GM12874 (cell line): ENCODE results near the gene KLHL21.

ENCODE experiments used
- CTCF ChIP-seq: IDR thresholded peaks from 2 replicates; pipeline ENCODE4 v1.5.1; 2011; ENCODE audit warnings: low read depth, mild to moderate bottlenecking, control low read depth, low read length, moderate library complexity; ENCODE audit not compliant: insufficient read depth

Gene KLHL21

DNA sequence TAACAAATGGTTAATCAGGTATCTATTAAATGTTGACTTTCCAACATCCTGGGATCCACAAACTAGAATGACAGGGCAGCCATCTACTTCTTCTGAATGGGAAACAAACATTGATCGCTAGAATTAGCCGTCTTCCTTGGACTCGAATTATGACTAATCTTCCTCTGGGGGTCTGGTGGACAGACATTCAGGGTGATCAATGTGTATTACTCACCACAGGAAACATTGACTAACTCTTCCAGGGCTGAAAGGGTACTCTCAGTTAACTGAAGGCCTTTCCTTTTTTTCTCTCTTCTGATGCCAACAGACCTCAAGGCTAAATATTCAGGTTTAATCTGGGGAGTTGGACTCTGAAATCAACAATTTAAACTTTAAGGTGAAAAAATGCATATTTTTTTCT lies 57.8 kb downstream of the KLHL21 start:
- TF ChIP-seq CTCF: no peak
